Type B pancreatic cell (in vitro differentiated cells): ENCODE measurements around the gene SIRPA. TPM values are rescaled to one million over a fixed set of nuclear protein-coding genes. Genes with fewer than 3 reads are reported as not detected.

Experiments
- DNase-seq: peaks from one replicate; pipeline ENCODE4 v3.0.0; 2021; ENCODE audit warnings: mixed read lengths; ENCODE audit not compliant: unreplicated experiment; ENCODE audit errors: extremely low spot score
- H3K27ac Mint-ChIP-seq: 2 replicates; pipeline ENCODE4 v1.8.0; 2021; ENCODE audit warnings: mild to moderate bottlenecking, mixed read lengths
- H3K27me3 Mint-ChIP-seq: 2 replicates; pipeline ENCODE4 v1.8.0; 2021; ENCODE audit warnings: mixed read lengths
- H3K36me3 Mint-ChIP-seq: 2 replicates; pipeline ENCODE4 v1.8.0; 2021; ENCODE audit warnings: mixed read lengths
- H3K4me1 Mint-ChIP-seq: one replicate; pipeline ENCODE4 v1.8.0; 2021; ENCODE audit warnings: mixed read lengths; ENCODE audit not compliant: unreplicated experiment
- H3K4me3 Mint-ChIP-seq: 2 replicates; pipeline ENCODE4 v1.8.0; 2021; ENCODE audit warnings: mild to moderate bottlenecking, mixed read lengths
- H3K9me3 Mint-ChIP-seq: 2 replicates; pipeline ENCODE4 v1.8.0; 2021; ENCODE audit warnings: mixed read lengths
- total RNA-seq: library from RNA; stranded (reverse); gene quantifications from 2 replicates; pipeline ENCODE4 v1.2.1, GENCODE V29; 2021; ENCODE audit warnings: low replicate concordance
- TF ChIP-seq, protein P1 (sequence below): fragments of 200-600 bp; sonication (generic); conservative IDR thresholded peaks from 2 replicates; pipeline ENCODE4 v1.5.0; 2021; ENCODE audit warnings: antibody characterized with exemption, mild to moderate bottlenecking

The SIRPA gene
- total RNA-seq, 1 donor from 2014 or later: 12.3 TPM

DNA sequence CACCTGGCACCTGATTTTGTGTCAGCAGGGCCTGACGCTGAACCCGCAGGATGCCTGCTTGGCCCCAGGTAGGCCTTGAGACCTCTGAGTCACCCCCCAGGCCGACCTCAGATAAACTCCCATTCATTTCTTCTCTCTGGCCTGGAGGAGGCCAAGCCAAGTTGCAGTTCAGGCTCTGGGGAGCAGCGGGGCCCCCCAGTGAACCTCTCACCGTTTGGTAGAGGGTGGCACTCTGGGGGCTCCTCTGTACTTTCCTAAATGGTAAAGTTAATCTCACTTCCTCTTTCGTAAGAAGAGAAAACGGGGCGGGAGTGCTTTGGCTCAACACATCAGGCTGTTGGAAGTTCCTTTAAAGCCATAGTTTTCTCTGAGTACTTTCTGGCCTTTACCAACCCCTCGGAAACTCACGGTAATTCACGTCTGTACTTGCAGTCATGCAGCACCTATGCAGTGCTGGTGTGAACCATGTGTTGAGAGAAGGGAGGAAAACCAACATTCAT, 2.8 kb downstream of the SIRPA start:
- H3K9me3 Mint-ChIP-seq: no peaks in the 10 kb centered on the region
- H3K27me3 Mint-ChIP-seq: peaks cover 27% of the 10 kb centered on the region
- H3K4me1 Mint-ChIP-seq: peaks cover 21% of the 10 kb centered on the region
- TF ChIP-seq, protein P1, sequence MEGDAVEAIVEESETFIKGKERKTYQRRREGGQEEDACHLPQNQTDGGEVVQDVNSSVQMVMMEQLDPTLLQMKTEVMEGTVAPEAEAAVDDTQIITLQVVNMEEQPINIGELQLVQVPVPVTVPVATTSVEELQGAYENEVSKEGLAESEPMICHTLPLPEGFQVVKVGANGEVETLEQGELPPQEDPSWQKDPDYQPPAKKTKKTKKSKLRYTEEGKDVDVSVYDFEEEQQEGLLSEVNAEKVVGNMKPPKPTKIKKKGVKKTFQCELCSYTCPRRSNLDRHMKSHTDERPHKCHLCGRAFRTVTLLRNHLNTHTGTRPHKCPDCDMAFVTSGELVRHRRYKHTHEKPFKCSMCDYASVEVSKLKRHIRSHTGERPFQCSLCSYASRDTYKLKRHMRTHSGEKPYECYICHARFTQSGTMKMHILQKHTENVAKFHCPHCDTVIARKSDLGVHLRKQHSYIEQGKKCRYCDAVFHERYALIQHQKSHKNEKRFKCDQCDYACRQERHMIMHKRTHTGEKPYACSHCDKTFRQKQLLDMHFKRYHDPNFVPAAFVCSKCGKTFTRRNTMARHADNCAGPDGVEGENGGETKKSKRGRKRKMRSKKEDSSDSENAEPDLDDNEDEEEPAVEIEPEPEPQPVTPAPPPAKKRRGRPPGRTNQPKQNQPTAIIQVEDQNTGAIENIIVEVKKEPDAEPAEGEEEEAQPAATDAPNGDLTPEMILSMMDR: no peak
- H3K27ac Mint-ChIP-seq: no peak overlapping the region
- no peak overlapping the region for H3K4me3 Mint-ChIP-seq
- no peak for DNase-seq
- no peaks in the 10 kb centered on the region for H3K36me3 Mint-ChIP-seq

DNA sequence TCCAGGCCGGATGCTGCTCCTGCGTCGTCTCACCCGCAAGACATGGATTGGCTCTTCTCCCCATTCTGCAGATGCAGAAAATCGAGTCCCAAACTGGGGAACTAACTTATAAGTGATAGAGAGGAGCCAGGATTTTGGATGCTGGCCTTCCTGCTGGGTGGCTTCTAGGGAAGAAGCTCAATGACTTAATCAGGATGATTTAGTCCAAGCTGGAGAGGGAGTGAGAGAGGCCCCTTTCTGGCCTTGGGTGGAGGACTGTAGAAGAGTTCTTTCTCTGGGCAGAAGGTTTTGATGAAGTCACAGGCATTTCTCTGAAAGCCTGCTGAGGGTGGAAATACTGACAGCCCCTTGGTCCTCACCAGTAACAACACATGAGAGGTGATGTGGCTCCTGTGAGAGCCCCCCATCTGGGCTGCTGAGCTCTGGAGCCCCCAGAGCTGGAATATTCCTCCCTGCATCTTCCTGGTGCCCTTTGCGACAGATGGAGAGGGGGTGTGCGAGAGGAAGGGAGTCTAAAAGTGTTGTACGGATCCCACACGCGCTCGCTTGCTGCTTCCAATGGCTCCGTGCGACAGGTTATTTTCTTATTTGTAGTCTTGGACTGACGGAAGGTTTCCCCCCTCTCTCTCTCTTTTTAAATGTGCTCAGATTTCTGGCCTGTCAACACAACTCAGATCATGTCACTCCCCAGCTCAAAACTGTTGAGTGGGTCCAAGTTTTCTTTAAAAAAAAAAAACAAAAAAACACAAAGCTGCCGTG, 3.5 kb downstream of the SIRPA start:
- H3K4me1 Mint-ChIP-seq: peaks cover 21% of the 10 kb centered on the region

DNA sequence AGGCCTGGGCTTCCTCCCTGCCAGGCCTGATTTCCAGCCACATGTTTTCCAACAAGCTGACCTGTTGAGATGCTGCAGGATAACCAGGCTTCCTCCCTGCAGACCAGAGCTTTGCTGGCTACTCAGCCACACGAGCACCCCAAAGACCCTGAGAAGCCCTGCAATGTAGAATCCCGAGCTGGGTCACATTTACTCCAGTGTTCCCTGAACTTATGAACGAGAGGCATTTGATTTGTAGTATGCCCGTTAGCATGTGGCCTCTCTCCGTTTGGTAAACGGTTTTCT, 4.0 kb downstream of the SIRPA start:
- no peaks in the 10 kb centered on the region for H3K36me3 Mint-ChIP-seq
- peaks cover 25% of the 10 kb centered on the region for H3K4me1 Mint-ChIP-seq
- peaks cover 21% of the 10 kb centered on the region for H3K27me3 Mint-ChIP-seq
- no peak for DNase-seq
- TF ChIP-seq, protein P1: no peak
- H3K27ac Mint-ChIP-seq: no peak overlapping the region
- no peaks in the 10 kb centered on the region for H3K9me3 Mint-ChIP-seq
- no peak overlapping the region for H3K4me3 Mint-ChIP-seq

More for the DNA sequence above, 3.5 kb downstream of the SIRPA start:
- TF ChIP-seq, protein P1: no peak
- DNase-seq: no peak
- H3K27me3 Mint-ChIP-seq: peaks cover 24% of the 10 kb centered on the region
- no peak overlapping the region for H3K4me3 Mint-ChIP-seq
- no peaks in the 10 kb centered on the region for H3K36me3 Mint-ChIP-seq
- H3K9me3 Mint-ChIP-seq: no peaks in the 10 kb centered on the region
- H3K27ac Mint-ChIP-seq: no peak overlapping the region

DNA sequence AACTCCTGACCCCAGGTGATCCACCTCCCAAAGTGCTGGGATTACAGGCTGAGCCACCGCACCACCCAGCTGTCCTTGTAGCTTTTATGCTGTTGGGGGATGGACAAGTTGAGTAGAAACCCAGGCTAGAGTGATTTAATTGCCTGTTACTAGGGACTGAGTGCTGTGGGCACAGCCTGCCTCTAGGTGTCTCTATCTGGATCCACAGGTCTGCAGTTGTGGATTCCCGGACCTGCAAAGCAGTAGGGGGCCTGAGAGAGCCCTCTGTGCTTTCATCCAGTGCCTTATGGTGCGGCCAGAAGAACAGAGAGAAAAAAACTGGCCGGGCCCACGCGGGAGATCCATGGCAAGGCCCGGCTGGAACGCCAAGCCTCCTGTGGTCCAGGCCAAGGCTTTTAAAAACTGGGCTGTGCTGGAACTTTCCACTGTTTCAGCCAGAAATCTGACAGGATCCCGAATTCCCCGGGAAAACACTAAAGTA, 5.2 kb downstream of the SIRPA start:
- Mint-ChIP-seq H3K27me3 (peaks cover 21% of the 10 kb centered on the region), H3K4me3 (no peak overlapping the region)
- DNase-seq: no peak

DNA sequence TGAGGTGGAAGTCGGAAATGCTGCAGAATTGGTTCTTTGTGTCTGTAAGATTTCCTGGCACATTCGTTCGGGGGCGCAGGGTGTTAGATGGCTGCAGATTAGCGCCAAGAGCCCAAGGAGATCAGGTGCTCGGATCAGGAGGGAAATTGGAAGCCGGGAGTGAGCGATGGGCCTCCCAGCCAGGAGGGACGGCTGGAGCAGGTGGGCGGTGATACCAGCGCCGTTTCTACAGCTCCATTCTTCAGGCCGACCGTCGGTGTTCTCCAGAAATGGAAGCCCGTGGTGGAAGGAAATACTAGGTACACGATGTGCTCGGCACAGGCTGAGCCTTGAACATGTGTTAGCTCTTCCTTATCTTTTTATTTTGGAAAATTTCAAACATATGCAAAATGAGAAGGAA, 6.5 kb downstream of the SIRPA start:
- no peaks in the 10 kb centered on the region for H3K36me3 Mint-ChIP-seq
- no peaks in the 10 kb centered on the region for H3K9me3 Mint-ChIP-seq
- no peak overlapping the region for H3K4me3 Mint-ChIP-seq
- peaks cover 15% of the 10 kb centered on the region for H3K4me1 Mint-ChIP-seq
- H3K27ac Mint-ChIP-seq: no peak overlapping the region
- TF ChIP-seq, protein P1: no peak
- DNase-seq: no peak
- H3K27me3 Mint-ChIP-seq: peaks cover 10% of the 10 kb centered on the region

More for the DNA sequence above, 5.2 kb downstream of the SIRPA start:
- no peak overlapping the region for H3K27ac Mint-ChIP-seq
- TF ChIP-seq, protein P1: peak; percentile 71
- no peaks in the 10 kb centered on the region for H3K9me3 Mint-ChIP-seq
- H3K36me3 Mint-ChIP-seq: no peaks in the 10 kb centered on the region
- peaks cover 25% of the 10 kb centered on the region for H3K4me1 Mint-ChIP-seq
